IPS-NIHi7 (cell line): ENCODE data around the gene ADPRM.

ENCODE experiments used
- DNase-seq: peaks from one replicate; pipeline ENCODE4 v3.0.0; 2012; ENCODE audit warnings: mixed read lengths; ENCODE audit errors: extremely low spot score

ADPRM gene

DNA sequence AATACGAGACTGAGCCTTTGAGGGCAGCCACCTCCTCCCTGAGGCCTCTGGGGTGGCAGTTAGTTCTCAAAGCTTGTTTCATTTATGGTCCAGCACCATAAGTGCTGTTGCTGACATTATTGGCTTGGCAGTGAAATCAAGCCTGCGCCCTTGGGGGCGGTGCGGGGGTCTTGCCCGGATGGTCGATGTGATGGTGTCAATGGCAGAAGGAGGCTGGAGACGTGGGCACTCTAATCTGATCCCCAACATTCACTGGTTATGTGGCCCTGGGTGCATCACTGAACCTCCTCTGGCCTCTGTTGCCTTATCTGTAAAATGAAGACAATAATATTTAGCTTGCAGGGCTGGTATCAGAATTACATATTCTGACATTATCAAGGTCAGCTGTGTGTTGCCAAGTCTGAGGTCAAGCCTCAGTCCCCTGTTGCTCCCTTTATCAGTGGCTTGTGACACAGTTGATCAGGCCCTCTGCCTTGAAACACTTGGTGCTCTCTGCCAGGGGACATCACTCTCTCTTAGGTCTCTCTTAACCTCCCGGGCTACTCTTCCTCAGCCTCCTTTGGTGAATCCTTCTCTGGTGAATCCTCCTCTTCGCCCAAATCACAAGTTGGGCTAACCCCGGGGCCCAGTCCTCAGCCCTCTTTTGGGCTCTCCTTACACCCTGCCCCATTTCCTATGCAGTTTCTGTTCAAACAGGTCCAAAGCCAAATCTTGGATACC lies 44.2 kb downstream of the ADPRM start:
- no peak for DNase-seq

DNA sequence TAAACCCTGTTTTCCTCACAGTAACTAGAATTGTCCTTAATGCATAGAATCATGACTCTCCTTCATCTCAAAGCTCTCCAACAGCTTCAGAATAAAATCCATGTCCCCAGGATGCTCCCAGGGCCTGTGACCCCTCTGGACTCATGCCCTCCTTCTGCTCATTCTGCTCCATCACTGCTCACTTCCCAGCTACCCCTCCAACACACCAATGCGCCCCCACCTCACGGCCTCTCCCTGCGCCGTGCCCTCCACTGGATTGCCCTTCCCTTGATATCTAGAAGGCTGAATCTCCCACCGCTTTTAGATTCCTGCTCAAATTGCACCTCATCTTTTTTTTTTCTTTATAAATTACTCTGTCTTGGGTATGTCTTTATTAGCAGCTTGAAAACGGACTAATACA lies 45.0 kb downstream of the ADPRM start:
- no peak for DNase-seq

DNA sequence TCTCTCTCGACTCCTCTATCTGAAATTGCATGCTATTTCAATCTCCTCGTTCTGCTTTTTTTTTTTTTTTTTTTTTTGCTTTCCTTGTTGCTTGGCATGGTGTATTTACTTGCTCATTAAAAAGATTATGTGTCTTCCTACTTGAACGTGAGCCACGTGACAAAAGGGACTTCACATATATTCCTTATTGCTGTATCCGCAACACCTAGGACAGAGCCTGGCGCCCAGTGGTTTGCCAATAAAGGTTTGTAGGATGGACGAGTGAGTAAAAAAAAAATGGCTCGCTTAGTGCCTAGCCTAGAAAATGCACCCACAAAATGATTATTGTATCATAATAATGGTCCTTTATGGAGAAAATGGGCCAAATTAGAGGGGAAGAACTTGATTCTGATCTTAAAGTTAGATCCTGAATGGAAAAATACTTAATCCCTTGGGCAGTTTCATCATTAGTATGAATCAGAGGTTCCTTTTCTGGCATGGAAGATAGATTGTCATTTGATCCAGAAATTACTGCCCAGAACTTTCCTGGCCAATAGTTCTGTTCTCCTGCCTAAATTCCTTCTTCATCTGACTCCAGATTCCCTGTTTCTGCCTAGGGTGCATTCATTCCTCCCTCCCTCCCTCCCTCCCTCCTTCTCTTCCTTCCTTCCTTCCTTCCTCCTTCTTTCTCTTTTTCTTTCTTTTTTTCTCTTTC lies 46.1 kb downstream of the ADPRM start:
- DNase-seq: no peak

DNA sequence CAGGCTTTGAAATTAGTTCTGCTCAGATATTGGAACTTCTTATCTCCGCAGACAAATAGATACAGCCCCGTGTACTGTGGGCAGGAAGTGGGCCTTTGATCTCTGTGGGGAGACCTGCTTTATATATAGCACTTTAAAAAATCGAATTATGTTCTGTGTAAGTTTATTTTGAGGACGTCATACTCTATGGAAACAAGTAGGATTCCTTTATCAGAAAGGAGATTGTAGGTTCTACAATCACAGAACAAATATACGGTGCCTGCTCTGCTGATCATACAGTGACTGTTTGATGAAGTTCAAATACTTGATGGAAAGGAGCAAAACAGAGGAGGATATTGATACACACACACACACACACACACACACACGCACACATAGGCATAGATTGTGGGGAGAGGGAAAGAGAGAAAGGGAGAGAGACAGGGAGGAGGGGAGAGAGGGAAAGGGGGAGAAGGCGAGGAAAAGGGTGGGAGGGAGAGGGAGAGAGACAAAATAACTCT lies 47.2 kb downstream of the ADPRM start:
- DNase-seq: no peak

DNA sequence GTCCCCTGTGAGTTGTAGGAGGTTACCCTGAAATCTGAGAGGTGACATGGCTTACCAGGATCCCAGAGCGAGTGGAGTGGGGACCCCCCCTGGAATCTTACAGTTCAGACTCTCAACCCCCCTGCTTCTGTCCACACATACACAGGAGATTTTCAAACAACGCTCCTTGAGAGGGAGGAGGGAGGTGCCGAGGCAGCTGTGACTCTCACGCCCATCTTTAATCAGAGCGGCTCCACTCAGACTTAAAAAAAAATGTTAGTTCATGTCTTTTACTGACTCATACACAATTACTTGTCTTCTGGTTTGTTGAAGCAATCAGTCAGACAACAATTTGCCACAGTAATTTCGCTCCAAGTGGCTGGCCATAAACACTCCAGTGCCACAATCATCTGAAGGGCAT lies 47.8 kb downstream of the ADPRM start:
- DNase-seq: no peak

DNA sequence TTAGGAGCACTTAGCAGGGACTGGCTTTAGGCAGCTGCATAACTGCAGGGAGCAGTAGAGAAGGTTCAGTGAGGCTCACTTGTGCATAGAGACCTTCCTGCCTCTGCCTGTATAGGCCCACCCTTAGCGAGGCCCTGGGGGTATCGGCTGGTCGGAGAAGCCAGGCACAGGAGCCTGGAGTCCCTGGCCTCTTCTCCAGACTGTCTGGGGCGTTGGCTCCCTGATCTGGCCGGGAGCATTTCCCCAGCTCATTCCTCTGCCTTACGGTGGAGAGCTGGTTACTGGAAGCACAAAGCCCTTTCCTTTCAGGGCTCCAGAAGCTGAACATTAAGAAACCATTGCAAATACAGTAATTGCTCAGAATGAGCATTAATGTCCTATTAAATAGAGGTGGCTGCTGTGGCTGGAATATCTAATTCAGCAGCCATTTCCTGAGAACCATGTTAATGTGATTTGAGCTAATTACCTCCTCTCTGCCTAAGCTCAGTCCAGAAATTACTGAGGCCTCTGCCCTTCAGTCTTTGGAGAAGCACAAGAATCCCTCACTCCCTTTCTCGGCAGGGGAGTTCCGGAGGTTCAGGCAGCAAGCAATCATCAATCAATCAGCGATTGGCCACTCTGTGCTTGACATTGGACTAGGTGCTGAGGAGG lies 51.3 kb downstream of the ADPRM start:
- DNase-seq: no peak

DNA sequence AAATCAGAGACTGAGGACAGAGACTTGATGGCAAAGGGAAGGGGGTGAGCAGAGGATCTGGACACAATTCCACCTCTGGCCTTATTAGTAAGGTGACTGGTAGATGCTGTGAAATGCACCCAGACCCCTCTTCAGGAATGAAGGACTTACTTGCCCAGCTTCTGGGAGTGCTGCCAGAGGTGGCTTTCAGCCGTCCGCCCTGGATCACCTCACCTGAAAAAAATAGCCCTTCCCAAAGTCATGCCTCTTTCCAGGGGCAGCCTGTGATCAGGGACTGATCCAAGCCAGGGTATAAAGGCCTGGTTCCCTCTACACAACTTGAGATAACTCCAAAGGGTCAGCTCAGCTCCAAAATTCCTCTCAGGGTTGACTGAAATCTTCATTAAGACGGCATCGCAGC lies 52.8 kb downstream of the ADPRM start:
- DNase-seq: no peak

DNA sequence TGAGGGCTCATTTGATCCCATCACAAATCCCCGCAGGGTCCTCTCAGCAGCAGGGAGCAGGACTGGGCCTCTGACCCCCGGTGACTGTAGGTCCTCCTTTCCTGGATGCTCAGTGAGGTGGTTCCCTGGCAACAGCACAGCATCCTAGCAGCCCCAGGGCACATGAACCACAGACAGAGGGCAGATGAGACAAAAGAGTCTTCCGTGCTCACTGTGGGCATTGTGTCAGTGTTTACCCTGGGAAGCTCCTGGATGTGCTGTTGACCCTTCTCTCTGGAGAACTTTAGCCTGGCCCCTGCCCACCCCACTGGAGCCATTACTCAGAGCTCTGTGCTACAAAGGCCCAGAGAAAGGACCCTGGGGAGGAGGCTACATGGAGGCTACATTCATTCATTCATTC lies 54.2 kb downstream of the ADPRM start:
- no peak for DNase-seq

DNA sequence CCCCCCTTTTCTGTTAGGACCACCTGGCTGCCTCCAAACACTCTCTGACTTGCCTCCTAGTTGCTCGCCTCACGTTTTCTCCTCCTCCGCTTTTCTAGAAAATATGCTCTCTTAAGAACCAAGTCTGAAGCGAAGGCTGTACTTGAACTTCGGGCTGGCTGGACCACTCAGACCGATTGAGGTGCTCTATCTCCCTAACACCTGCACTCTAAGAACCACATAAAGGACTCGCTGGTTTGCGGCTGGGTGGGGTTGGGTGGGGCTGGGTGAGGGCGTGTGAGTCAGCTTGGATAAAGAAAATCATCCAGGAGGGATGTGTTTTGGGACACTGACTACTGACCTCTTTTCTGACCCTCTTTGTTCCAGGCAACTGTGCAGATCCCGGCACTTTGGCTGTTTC lies 55.3 kb downstream of the ADPRM start:
- DNase-seq: no peak

DNA sequence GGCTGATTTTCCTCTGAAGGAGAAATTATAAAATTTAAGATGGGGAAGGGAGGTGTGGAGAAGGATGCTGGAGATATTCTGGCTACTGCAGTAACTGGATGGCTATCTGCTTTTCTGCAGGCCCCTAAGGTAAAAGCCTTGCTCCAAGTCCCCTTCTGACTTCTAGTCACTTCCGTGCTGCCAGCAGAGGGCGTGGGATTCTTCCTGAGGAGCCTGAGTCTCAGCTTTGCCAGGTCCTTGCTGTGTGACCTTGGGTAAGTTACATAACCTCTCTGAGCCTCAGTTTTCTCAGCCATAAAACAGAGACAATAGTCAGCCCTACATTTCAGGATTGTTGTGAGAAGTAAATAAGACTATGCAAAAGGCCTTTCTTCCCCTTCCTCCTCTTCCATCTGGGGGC lies 56.7 kb downstream of the ADPRM start:
- DNase-seq: peak; percentile 72

DNA sequence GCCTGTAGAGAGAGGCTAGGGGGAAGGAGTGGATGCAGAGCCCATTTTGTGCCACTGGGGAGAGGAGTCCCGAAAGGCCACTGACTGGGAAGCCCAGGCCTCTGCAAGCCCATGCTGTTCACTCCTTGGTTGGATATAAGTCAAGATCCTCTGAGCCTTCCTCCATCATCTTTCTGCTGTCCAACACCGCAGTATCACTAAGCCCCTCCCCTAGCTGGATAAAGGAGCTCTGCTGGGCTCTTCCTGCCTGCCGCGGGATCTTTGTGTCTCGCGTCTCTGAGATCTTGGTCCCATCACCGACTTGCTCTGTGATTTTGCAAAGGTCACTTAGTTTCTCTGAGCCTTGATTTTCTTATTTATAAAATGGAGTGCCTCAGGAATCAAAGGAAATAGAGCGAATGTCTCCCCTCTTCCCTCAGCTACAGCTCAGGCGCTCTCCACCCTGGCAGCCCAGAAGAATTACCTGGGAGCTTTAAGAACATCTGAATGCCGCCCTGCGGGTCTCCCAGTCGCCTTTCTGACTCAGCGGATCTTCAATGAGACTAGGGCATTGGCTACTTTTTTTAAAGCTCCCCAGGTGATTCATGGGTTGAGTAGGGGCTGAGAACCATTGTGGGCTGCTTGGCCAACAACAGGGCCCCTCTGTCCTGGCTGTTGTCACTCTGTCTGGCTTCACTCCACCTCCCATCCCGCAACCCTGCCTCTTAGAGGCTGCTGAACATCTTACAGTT lies 57.6 kb downstream of the ADPRM start:
- peak; percentile 70 for DNase-seq

DNA sequence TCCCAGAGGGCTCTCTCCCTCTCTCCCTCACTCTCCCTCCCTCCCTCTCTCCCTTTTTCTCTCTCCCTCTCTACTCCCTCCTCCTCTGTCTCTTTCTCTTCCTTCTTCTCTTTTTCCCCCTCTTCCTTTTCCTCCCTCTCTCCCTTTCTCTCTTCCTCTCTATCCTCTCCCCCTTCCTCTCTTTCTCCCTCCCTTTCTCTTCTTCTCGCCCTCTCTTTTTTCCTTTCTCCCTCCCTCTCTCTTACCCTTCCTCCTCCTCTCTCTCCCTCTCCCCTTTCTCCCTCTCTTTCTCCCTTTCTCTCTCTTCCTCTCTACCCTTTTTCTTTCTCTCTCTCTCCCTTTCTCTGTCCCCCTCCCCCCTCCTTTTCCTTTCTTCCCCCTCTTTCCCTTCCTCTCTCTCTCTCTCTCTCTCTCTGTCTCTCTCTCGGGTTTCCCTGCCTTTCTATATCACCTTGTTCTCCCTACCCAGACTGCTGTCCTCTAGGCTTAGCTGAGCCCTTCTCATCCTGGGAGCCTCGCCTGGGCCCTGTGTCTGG lies 58.3 kb downstream of the ADPRM start:
- no peak for DNase-seq

DNA sequence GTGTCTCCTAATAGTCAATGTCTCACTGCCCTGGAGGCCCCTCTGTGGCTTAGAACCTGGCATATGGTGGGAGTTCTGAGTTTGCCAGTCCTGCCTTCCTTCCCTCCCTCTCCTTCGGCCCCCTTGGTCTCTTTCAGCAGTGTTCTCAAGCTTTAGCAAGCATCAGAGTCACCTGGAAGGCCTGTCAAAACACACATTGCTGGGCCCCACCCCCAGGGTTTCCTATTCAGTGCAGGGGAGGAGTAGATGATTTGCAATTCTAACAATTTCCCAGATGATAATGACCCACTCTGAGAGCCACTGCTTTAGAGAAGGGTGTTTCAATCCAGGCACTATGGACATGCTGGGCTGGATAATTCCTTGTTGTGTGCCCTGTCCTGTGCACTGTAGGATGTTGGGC lies 58.8 kb downstream of the ADPRM start:
- no peak for DNase-seq

DNA sequence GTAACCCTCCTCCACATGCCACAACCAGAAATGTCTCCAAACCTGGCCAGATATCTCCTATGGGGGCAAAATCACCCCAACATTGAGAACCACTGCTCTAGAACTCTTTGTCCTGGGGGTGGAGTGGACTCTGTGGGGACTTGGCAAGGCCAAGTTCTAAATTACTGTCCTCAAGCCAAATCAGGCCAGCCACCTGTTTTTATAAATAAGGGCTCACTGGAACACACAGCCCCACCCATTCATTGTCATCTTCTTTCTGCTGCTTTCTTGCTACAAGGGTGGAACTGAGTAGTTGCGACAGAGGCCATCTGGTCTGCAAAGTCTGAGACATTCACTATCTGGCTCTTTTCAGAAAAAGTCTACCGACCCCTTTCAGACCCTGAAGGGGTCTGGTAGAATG lies 59.2 kb downstream of the ADPRM start:
- no peak for DNase-seq

DNA sequence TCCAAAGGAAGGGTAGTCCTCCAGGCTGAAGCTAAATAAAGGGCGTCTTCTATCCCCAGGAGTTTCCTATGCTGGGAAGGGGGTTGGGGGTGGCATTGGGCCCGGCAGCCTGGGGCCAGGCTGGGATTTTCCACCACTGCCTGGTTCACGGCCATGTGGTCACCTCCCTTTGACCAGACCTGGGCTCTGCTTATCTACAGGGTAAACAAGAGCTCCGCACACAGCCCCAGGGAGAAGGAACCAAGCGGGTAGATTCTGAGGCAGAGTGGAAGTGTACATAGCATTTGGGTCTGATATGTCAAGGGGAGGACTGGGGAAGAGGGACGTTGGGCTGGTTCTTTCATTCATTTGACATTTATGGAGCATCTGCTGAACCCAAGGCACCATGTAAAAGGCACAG lies 59.7 kb downstream of the ADPRM start:
- no peak for DNase-seq

DNA sequence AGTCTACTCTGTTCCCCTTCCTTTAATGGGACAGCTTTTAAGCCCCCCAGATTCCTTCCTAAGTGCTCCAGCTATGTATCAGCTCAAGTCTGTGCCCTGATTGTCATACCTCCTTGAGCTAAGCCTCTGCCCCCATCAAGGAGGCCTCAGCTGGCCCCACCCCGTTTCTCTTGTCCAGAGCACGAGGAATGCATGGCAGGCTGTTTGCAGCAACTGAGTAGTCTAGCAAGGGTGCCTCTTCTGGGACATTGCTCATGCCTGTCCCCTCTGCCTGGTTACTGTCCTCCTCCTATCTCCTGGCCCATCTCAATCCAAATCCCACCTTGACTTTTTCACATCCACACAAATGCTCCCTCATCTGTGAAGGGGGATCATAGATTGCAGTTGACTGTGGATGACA lies 60.3 kb downstream of the ADPRM start:
- DNase-seq: no peak

DNA sequence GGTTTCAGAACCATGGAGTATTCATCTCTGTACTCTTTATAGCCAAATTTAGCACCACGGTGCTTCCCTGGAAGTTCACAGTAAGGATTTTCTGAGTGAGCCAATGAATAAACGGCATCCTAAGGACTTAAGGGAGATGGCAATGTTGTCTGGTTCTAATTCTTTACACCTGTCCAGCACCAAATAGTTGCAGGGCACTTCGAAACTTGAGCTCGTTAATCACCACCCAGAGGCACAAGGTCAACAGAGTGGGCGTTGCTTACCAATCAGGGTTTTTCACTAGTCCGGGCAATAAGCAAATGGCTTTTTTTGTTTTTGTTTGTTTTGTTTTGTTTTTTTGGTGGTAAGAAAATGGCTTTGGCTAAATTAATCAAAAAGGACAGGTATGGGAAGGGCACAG lies 60.7 kb downstream of the ADPRM start:
- no peak for DNase-seq
